DND-41 (cell line): ENCODE measurements around the gene CD276.

ENCODE experiments used
- CTCF ChIP-seq: IDR thresholded peaks from 2 replicates; pipeline ENCODE4 v1.5.1; 2012; ENCODE audit warnings: borderline replicate concordance, low read length, moderate library complexity, mild to moderate bottlenecking; ENCODE audit not compliant: poor library complexity, severe bottlenecking; ENCODE audit errors: extremely low read depth
- EZH2 ChIP-seq: IDR thresholded peaks from 3 replicates; pipeline ENCODE4 v1.6.1; 2012; ENCODE audit warnings: borderline replicate concordance, low read depth, mild to moderate bottlenecking, moderate library complexity, low read length, inconsistent platforms; ENCODE audit not compliant: severe bottlenecking

- no peak for TF ChIP-seq EZH2
- peak; percentile 90 for TF ChIP-seq CTCF
Observed at GRCh38 chr15:73700041-73700842, 16.1 kb downstream of the CD276 start.
